ENCODE data around the gene SLC39A12. TPM values are rescaled to one million over a fixed set of nuclear protein-coding genes. Genes with fewer than 3 reads are reported as not detected.
A peak's percentile ranks its signal among the peaks of the same experiment; 100 is the strongest.

The SLC39A12 gene
- total and polyA plus RNA-seq, 8 donors, result not detected

GRCh38 chr10:18043148-18044006 is 91.7 kb downstream of the SLC39A12 start:
- Histone ChIP-seq H3K4me1 (no peaks in the 10 kb centered on the region), H3K36me3 (no peaks in the 10 kb centered on the region), H3K27ac (no peak overlapping the region), H3K27me3 (no peaks in the 10 kb centered on the region), H3K9me3 (no peaks in the 10 kb centered on the region), H3K4me3 (no peak overlapping the region)
- no peak for TF ChIP-seq POLR2A (IDR thresholded peaks at IDR 0.05)
- TF ChIP-seq EP300 (IDR thresholded peaks at IDR 0.05), result no peak
- no peak for TF ChIP-seq POLR2AphosphoS5 (IDR thresholded peaks at IDR 0.05)
- TF ChIP-seq CTCF (IDR thresholded peaks at IDR 0.05), result no peak
- intact Hi-C loops (cut with DNase I; ENCODE audit: low total_unique reads), result no loop called here
- 62 to 69% (median 66%) methylated on average over 4 of the region's 4 CpGs for WGBS, 5 donors
- no peak for DNase-seq

- Histone ChIP-seq H3K4me3 (no peak overlapping the region), H3K9me3 (no peaks in the 10 kb centered on the region), H3K27me3 (no peaks in the 10 kb centered on the region), H3K27ac (no peak overlapping the region), H3K36me3 (no peaks in the 10 kb centered on the region), H3K4me1 (no peaks in the 10 kb centered on the region)
- 56 to 71% (median 70%) methylated on average over 8 of the region's 8 CpGs for WGBS, 5 donors
- no peak for DNase-seq
- intact Hi-C loops (cut with DNase I; ENCODE audit: low total_unique reads), result no loop called here
- TF ChIP-seq POLR2AphosphoS5 (IDR thresholded peaks at IDR 0.05) (no peak), POLR2A (IDR thresholded peaks at IDR 0.05) (no peak), CTCF (IDR thresholded peaks at IDR 0.05) (no peak), EP300 (IDR thresholded peaks at IDR 0.05) (no peak)
Observed at GRCh38 chr10:18044976-18045720, 93.4 kb downstream of the SLC39A12 start.

- DNase-seq, result no peak
- Histone ChIP-seq H3K9me3 (peaks cover 0 to 5% (median 0%) of the 10 kb centered on the region in 4 donors), H3K36me3 (no peaks in the 10 kb centered on the region), H3K4me1 (peaks cover 0 to 7% (median 0%) of the 10 kb centered on the region in 4 donors), H3K27ac (no peak overlapping the region), H3K27me3 (no peaks in the 10 kb centered on the region), H3K4me3 (no peak overlapping the region)
- TF ChIP-seq CTCF (IDR thresholded peaks at IDR 0.05) (no peak), POLR2AphosphoS5 (IDR thresholded peaks at IDR 0.05) (no peak), POLR2A (IDR thresholded peaks at IDR 0.05) (no peak)
- 35 to 62% (median 38%) methylated on average over 1 of the region's 1 CpG for WGBS, 5 donors
- intact Hi-C loops (cut with DNase I; ENCODE audit: low total_unique reads), result no loop called here
Observed at GRCh38 chr10:18056583-18056982, 104.9 kb downstream of the SLC39A12 start.

GRCh38 chr10:18059826-18060559 is 108.3 kb downstream of the SLC39A12 start:
- no peaks in the 10 kb centered on the region for H3K36me3 ChIP-seq
- H3K27ac ChIP-seq, result peak overlapping the region in 3 of 5 donors; percentile 10 to 56 (median 54)

More at GRCh38 chr10:18059826-18060559, 108.3 kb downstream of the SLC39A12 start:
- peak in 2 of 3 donors; percentile 19 to 57 for TF ChIP-seq POLR2AphosphoS5 (IDR thresholded peaks at IDR 0.05)
- TF ChIP-seq CTCF (IDR thresholded peaks at IDR 0.05), result no peak
- no peaks in the 10 kb centered on the region for H3K27me3 ChIP-seq
- peak in 1 of 2 donors; percentile 85 for DNase-seq
- peaks cover 0 to 7% (median 0%) of the 10 kb centered on the region in 4 donors for H3K4me1 ChIP-seq
- WGBS, 5 donors, result 41 to 63% (median 60%) methylated on average over 19 of the region's 19 CpGs
- H3K4me3 ChIP-seq, result no peak overlapping the region
- intact Hi-C loops (cut with DNase I; ENCODE audit: low total_unique reads), result no loop called here
- peaks cover 0 to 1% (median 0%) of the 10 kb centered on the region in 4 donors for H3K9me3 ChIP-seq

All from stomach (tissue), 9 donors.